GM21619 (cell line): ENCODE data around the gene HOXC12.

Source experiments
- ATAC-seq: cut with Tn5 transposase; IDR thresholded peaks from one replicate; pipeline ENCODE4 v1.9.1; 2021; ENCODE audit not compliant: unreplicated experiment

The HOXC12 gene

GRCh38 chr12:53954694-53955035, at the start of gene HOXC12:
Gene HOXC12, plus strand, starts transcription at chr12:53954903. Its CDS starts 27 bp downstream, at chr12:53954930.
- ATAC-seq, result no peak

- no peak for ATAC-seq
Measured at GRCh38 chr12:53907103-53907502, 47.6 kb upstream of the HOXC12 start.

- ATAC-seq, result no peak
Measured at GRCh38 chr12:53916788-53917655, 37.7 kb upstream of the HOXC12 start.

- no peak for ATAC-seq
Measured at GRCh38 chr12:53924521-53925405, 29.9 kb upstream of the HOXC12 start.

GRCh38 chr12:53927220-53928029, 27.3 kb upstream of the HOXC12 start:
- ATAC-seq, result no peak

GRCh38 chr12:53928054-53928835, 26.5 kb upstream of the HOXC12 start:
- no peak for ATAC-seq

GRCh38 chr12:53929527-53929926, 25.2 kb upstream of the HOXC12 start:
- ATAC-seq, result no peak

- ATAC-seq, result no peak
Measured at GRCh38 chr12:53930591-53931255, 24.0 kb upstream of the HOXC12 start.

GRCh38 chr12:53931844-53932581, 22.7 kb upstream of the HOXC12 start:
- ATAC-seq, result no peak

GRCh38 chr12:53932915-53933314, 21.8 kb upstream of the HOXC12 start:
- no peak for ATAC-seq

GRCh38 chr12:53935383-53936341, 19.0 kb upstream of the HOXC12 start:
- ATAC-seq, result no peak

- no peak for ATAC-seq
Measured at GRCh38 chr12:53937099-53937498, 17.6 kb upstream of the HOXC12 start.

GRCh38 chr12:53937596-53938325, 16.9 kb upstream of the HOXC12 start:
- no peak for ATAC-seq

- no peak for ATAC-seq
Measured at GRCh38 chr12:53938326-53939140, 16.2 kb upstream of the HOXC12 start, which contains the start of gene HOXC13. Gene HOXC13, plus strand, starts transcription at chr12:53938831. Its CDS starts 76 bp downstream, at chr12:53938907.

- no peak for ATAC-seq
Measured at GRCh38 chr12:53939141-53940108, 15.3 kb upstream of the HOXC12 start.
